PC-9 (cell line): ENCODE results near the gene ACACA.

ENCODE experiments used
- EZH2 ChIP-seq: fragments of 200-600 bp; sonication (generic); IDR thresholded peaks from 2 replicates; pipeline ENCODE4 v1.8.0; 2017; ENCODE audit warnings: antibody characterized with exemption, low read depth
- TF ChIP-seq, protein P1 (sequence below): fragments of 200-600 bp; sonication (generic); conservative IDR thresholded peaks from 2 replicates; pipeline ENCODE4 v1.6.1; 2017; ENCODE audit warnings: mixed run types, antibody characterized with exemption, mild to moderate bottlenecking, moderate library complexity

DNA sequence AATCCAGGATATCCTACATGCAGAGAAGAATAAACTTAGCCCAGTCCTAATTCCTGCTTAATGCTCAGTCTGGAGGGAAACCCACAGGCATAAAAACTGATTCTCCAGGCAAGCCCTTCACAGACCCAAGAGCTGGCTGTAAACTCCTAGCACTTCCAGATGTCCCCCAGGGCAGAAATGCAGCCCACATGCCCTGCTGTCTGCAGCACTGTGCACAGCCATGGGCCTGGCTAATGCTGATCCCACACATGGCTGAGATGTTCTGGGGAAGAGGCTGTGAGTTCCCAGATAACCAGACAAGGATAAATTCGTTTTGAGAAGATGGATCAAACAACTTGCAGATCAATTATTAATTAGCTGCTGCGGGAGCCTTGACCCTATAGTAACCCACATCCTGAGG lies 309.5 kb downstream of the ACACA start:
- TF ChIP-seq, protein P1, sequence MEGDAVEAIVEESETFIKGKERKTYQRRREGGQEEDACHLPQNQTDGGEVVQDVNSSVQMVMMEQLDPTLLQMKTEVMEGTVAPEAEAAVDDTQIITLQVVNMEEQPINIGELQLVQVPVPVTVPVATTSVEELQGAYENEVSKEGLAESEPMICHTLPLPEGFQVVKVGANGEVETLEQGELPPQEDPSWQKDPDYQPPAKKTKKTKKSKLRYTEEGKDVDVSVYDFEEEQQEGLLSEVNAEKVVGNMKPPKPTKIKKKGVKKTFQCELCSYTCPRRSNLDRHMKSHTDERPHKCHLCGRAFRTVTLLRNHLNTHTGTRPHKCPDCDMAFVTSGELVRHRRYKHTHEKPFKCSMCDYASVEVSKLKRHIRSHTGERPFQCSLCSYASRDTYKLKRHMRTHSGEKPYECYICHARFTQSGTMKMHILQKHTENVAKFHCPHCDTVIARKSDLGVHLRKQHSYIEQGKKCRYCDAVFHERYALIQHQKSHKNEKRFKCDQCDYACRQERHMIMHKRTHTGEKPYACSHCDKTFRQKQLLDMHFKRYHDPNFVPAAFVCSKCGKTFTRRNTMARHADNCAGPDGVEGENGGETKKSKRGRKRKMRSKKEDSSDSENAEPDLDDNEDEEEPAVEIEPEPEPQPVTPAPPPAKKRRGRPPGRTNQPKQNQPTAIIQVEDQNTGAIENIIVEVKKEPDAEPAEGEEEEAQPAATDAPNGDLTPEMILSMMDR: no peak
- no peak for TF ChIP-seq EZH2
